Measurements from ENCODE around the gene ASMTL. TPM values are rescaled to one million over a fixed set of nuclear protein-coding genes. Genes with fewer than 3 reads are reported as not detected.

Gene ASMTL
- total RNA-seq, 4 donors from 2014 or later, result 29.7 to 35.1 (median 32.5) TPM

DNA sequence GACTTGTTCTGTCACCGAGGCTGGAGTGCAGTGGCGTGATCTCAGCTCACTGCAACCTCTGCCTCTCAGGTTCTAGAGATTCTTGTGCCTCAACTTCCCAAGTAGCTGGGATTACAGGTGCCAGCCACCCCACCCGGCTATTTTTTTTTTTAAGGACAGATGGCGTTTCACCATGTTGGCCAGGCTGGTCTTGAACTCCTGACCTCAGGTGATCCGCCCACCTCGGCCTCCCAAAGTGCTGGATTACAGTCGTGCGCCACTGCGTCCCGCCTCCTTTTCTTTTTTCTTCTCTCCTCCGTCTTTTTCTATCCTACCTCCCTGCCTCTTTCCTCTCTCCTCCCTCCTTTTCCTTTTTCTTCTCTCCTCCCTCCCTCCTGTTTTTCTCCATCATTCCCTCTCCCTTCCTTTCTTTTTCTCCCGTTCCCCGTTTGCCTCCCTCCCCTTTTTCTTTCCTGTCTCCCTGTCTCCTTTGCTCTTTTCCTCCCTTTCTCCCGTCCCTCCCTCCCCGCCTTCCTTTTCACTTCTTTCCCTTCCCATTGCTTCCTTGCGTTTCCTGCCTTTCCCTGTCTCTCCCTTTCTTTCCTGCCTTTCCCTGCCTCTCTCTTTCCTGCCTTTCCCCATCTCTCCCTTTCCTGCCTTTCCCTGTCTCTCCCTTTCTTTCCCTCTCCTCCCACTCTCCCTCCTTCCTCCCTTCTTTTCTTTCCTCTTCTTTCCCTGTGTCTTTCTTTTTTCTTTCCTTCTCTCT is 58.7 kb downstream of the ASMTL start:
- no peak overlapping the region for H3K4me3 ChIP-seq
- no peaks in the 10 kb centered on the region for H3K9me3 ChIP-seq
- peak overlapping the region in 3 of 4 donors; percentile 26 to 99 (median 40) for H3K27ac ChIP-seq
- no peak for ATAC-seq
- H3K27me3 ChIP-seq, result no peaks in the 10 kb centered on the region
- WGBS, 2 donors (ENCODE audit: low coverage in 1 of 2), result 51 to 63% methylated on average over 12 to 16 of the region's 16 CpGs
- H3K4me1 ChIP-seq, result peaks cover 3 to 47% (median 29%) of the 10 kb centered on the region in 3 donors
- no peak for TF ChIP-seq POLR2AphosphoS5 (IDR thresholded peaks at IDR 0.05)
- TF ChIP-seq, protein P1, sequence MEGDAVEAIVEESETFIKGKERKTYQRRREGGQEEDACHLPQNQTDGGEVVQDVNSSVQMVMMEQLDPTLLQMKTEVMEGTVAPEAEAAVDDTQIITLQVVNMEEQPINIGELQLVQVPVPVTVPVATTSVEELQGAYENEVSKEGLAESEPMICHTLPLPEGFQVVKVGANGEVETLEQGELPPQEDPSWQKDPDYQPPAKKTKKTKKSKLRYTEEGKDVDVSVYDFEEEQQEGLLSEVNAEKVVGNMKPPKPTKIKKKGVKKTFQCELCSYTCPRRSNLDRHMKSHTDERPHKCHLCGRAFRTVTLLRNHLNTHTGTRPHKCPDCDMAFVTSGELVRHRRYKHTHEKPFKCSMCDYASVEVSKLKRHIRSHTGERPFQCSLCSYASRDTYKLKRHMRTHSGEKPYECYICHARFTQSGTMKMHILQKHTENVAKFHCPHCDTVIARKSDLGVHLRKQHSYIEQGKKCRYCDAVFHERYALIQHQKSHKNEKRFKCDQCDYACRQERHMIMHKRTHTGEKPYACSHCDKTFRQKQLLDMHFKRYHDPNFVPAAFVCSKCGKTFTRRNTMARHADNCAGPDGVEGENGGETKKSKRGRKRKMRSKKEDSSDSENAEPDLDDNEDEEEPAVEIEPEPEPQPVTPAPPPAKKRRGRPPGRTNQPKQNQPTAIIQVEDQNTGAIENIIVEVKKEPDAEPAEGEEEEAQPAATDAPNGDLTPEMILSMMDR (IDR thresholded peaks at IDR 0.05), result no peak
- TF ChIP-seq EP300 (IDR thresholded peaks at IDR 0.05), result no peak
- no peak for TF ChIP-seq POLR2A (IDR thresholded peaks at IDR 0.05)
- H3K36me3 ChIP-seq, result peaks cover 0 to 42% of the 10 kb centered on the region in 2 donors

GRCh38 chrX:1392376-1393068 is 60.2 kb downstream of the ASMTL start:
- ATAC-seq, result peak; percentile 61
- peaks cover 0 to 50% of the 10 kb centered on the region in 2 donors for H3K36me3 ChIP-seq
- peak overlapping the region; percentile 77 to 87 for H3K4me3 ChIP-seq
- no peaks in the 10 kb centered on the region for H3K9me3 ChIP-seq
- H3K27ac ChIP-seq, result peak overlapping the region; percentile 92 to 100 (median 99)
- no peaks in the 10 kb centered on the region for H3K27me3 ChIP-seq
- TF ChIP-seq EP300 (IDR thresholded peaks at IDR 0.05), result no peak
- peak; percentile 7 for TF ChIP-seq POLR2AphosphoS5 (IDR thresholded peaks at IDR 0.05)
- TF ChIP-seq, protein P1 (IDR thresholded peaks at IDR 0.05), result no peak
- peak in 1 of 2 donors; percentile 34 for TF ChIP-seq POLR2A (IDR thresholded peaks at IDR 0.05)
- WGBS, 2 donors (ENCODE audit: low coverage in 1 of 2), result 0 to 1% methylated on average over 5 to 17 of the region's 76 CpGs
- peaks cover 3 to 62% (median 36%) of the 10 kb centered on the region in 3 donors for H3K4me1 ChIP-seq

DNA sequence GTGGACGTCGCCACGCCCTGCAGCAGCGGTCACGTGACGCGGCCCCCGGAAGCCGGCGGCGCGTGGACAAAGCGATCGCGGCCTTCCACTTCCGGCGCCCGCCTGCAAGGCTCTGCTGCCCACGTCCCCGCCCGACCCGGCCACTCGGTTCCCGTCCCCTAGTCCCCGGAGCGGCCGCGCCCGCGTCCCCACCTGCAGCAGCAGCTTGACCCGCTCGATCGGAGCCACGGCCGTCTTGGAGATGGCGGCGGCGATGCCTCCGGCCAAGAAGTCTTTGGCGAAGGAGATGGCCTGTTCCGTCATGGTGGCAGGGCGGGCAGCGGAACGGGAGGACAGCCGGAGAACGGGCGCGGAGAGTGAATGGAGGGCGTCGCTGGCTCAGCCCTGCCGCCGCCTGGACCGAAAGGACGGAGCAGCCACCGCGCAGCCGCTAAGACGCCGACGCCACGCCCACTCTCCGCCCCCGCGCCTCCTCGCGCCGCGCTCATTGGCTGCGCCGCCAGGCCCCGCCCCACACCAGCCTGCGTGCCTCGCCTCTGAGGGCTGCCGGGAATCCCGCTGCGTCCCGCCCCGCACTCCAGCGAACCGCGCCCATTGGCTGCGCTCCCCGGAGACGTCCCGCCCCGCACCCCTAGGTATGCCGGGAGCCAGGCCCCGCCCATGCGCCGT is 60.9 kb downstream of the ASMTL start, which contains the start of gene SLC25A6:
SLC25A6 (minus strand) TSS at position 407 of the 669 bp plus-strand sequence; CDS start at position 303, 104 bp downstream.
- Histone ChIP-seq H3K4me1 (peaks cover 3 to 69% (median 36%) of the 10 kb centered on the region in 3 donors), H3K27ac (peak within 1 kb of the TSS; percentile 92 to 100 (median 99)), H3K36me3 (peaks cover 0 to 50% of the 10 kb centered on the region in 2 donors), H3K4me3 (peak within 1 kb of the TSS; percentile 77 to 87), H3K27me3 (no peaks in the 10 kb centered on the region), H3K9me3 (no peaks in the 10 kb centered on the region)
- TF ChIP-seq POLR2A (IDR thresholded peaks at IDR 0.05), result peak; percentile 92 to 94
- peak; percentile 89 for TF ChIP-seq POLR2AphosphoS5 (IDR thresholded peaks at IDR 0.05)
- TF ChIP-seq EP300 (IDR thresholded peaks at IDR 0.05), result no peak
- TF ChIP-seq, protein P1 (IDR thresholded peaks at IDR 0.05), result peak in 2 of 4 experiments; percentile 45 to 50
- no CpG with 5 or more reads among the region's 90 CpGs for WGBS, 2 donors (ENCODE audit: low coverage in 1 of 2)
- ATAC-seq, result peak; percentile 97

DNA sequence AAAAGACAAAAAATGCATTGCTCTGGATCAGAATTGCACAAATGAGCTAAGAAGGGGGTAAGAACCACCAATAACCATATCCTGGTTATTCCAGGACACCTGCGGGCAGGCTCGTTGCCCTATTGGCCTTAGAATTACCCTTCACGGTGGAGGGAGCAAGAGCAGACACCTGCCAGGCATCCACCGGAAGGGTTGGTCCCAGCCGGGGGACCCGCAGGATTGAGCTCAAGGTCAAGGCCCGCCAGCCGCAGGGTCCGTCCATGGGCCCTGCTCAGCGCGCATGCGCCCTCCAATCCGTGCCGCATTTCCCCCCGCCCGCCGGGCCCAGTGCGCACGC is 61.4 kb downstream of the ASMTL start:
- Histone ChIP-seq H3K27ac (peak overlapping the region; percentile 88 to 100 (median 99)), H3K4me3 (peak overlapping the region; percentile 77 to 87), H3K27me3 (no peaks in the 10 kb centered on the region), H3K9me3 (no peaks in the 10 kb centered on the region), H3K4me1 (peaks cover 3 to 72% (median 36%) of the 10 kb centered on the region in 3 donors), H3K36me3 (peaks cover 0 to 53% of the 10 kb centered on the region in 2 donors)
- ATAC-seq, result no peak
- WGBS, 2 donors (ENCODE audit: low coverage in 1 of 2), result no CpG with 5 or more reads among the region's 19 CpGs
- TF ChIP-seq, protein P1 (IDR thresholded peaks at IDR 0.05), result no peak
- TF ChIP-seq POLR2A (IDR thresholded peaks at IDR 0.05), result no peak

All from gastroesophageal sphincter (tissue), 4 donors.